ENCODE measurements around the gene SLC5A2. TPM values are rescaled to one million over a fixed set of nuclear protein-coding genes. Genes with fewer than 3 reads are reported as not detected.
A peak's percentile ranks its signal among the peaks of the same experiment; 100 is the strongest.
"Not testable (repeated sequence)": the region's sequence is repeated elsewhere in the genome, so short reads cannot be mapped to it uniquely, and the experiment has no call there.

The SLC5A2 gene
- total RNA-seq, 1 donor from 2014 or later: not detected

- H3K27me3 Mint-ChIP-seq (ENCODE audit: unreplicated experiment): peaks cover 19% of the 10 kb centered on the region
- H3K4me3 Mint-ChIP-seq (ENCODE audit: unreplicated experiment): no peak overlapping the region
- no peak for DNase-seq
- H3K36me3 Mint-ChIP-seq (ENCODE audit: unreplicated experiment): no peaks in the 10 kb centered on the region
- H3K9me3 Mint-ChIP-seq (ENCODE audit: unreplicated experiment): peaks cover 5% of the 10 kb centered on the region
- H3K27ac Mint-ChIP-seq (ENCODE audit: unreplicated experiment): no peak overlapping the region
- TF ChIP-seq CTCF (IDR thresholded peaks at IDR 0.05; ENCODE audit: partially characterized antibody, unreplicated experiment): no peak
- no peaks in the 10 kb centered on the region for H3K4me1 Mint-ChIP-seq (ENCODE audit: low read depth, unreplicated experiment)
Measured at GRCh38 chr16:31532896-31533295, 50.0 kb downstream of the SLC5A2 start.

- no peak overlapping the region for H3K4me3 Mint-ChIP-seq (ENCODE audit: unreplicated experiment)
- H3K36me3 Mint-ChIP-seq (ENCODE audit: unreplicated experiment): peaks cover 9% of the 10 kb centered on the region
- peaks cover 5% of the 10 kb centered on the region for H3K9me3 Mint-ChIP-seq (ENCODE audit: unreplicated experiment)
- no peak for DNase-seq
- H3K4me1 Mint-ChIP-seq (ENCODE audit: low read depth, unreplicated experiment): no peaks in the 10 kb centered on the region
- no peak for TF ChIP-seq CTCF (IDR thresholded peaks at IDR 0.05; ENCODE audit: partially characterized antibody, unreplicated experiment)
- no peak overlapping the region for H3K27ac Mint-ChIP-seq (ENCODE audit: unreplicated experiment)
- H3K27me3 Mint-ChIP-seq (ENCODE audit: unreplicated experiment): peaks cover 10% of the 10 kb centered on the region
Measured at GRCh38 chr16:31535737-31536136, 52.8 kb downstream of the SLC5A2 start.

GRCh38 chr16:31536804-31537361 lies 54.0 kb downstream of the SLC5A2 start:
- no peaks in the 10 kb centered on the region for H3K4me1 Mint-ChIP-seq (ENCODE audit: low read depth, unreplicated experiment)
- peaks cover 5% of the 10 kb centered on the region for H3K9me3 Mint-ChIP-seq (ENCODE audit: unreplicated experiment)
- peak overlapping the region; percentile 74 for H3K4me3 Mint-ChIP-seq (ENCODE audit: unreplicated experiment)
- H3K27ac Mint-ChIP-seq (ENCODE audit: unreplicated experiment): no peak overlapping the region
- peaks cover 9% of the 10 kb centered on the region for H3K36me3 Mint-ChIP-seq (ENCODE audit: unreplicated experiment)
- no peak for TF ChIP-seq CTCF (IDR thresholded peaks at IDR 0.05; ENCODE audit: partially characterized antibody, unreplicated experiment)
- peaks cover 10% of the 10 kb centered on the region for H3K27me3 Mint-ChIP-seq (ENCODE audit: unreplicated experiment)
- DNase-seq: no peak

GRCh38 chr16:31537362-31538242 lies 54.7 kb downstream of the SLC5A2 start:
- peaks cover 9% of the 10 kb centered on the region for H3K36me3 Mint-ChIP-seq (ENCODE audit: unreplicated experiment)
- peaks cover 5% of the 10 kb centered on the region for H3K9me3 Mint-ChIP-seq (ENCODE audit: unreplicated experiment)
- no peak overlapping the region for H3K27ac Mint-ChIP-seq (ENCODE audit: unreplicated experiment)
- TF ChIP-seq CTCF (IDR thresholded peaks at IDR 0.05; ENCODE audit: partially characterized antibody, unreplicated experiment): no peak
- peak; percentile 25 for DNase-seq
- peaks cover 10% of the 10 kb centered on the region for H3K27me3 Mint-ChIP-seq (ENCODE audit: unreplicated experiment)
- H3K4me3 Mint-ChIP-seq (ENCODE audit: unreplicated experiment): peak overlapping the region; percentile 65
- no peaks in the 10 kb centered on the region for H3K4me1 Mint-ChIP-seq (ENCODE audit: low read depth, unreplicated experiment)

- not testable (repeated sequence) for H3K4me1 Mint-ChIP-seq (ENCODE audit: low read depth, unreplicated experiment); H3K9me3 Mint-ChIP-seq (ENCODE audit: unreplicated experiment); H3K27ac Mint-ChIP-seq (ENCODE audit: unreplicated experiment); H3K27me3 Mint-ChIP-seq (ENCODE audit: unreplicated experiment); H3K36me3 Mint-ChIP-seq (ENCODE audit: unreplicated experiment); H3K4me3 Mint-ChIP-seq (ENCODE audit: unreplicated experiment); DNase-seq
Measured at GRCh38 chr16:31538243-31538598, 55.3 kb downstream of the SLC5A2 start.

GRCh38 chr16:31539762-31540161 lies 56.8 kb downstream of the SLC5A2 start:
- H3K27me3 Mint-ChIP-seq (ENCODE audit: unreplicated experiment); H3K4me3 Mint-ChIP-seq (ENCODE audit: unreplicated experiment); H3K9me3 Mint-ChIP-seq (ENCODE audit: unreplicated experiment); H3K27ac Mint-ChIP-seq (ENCODE audit: unreplicated experiment); DNase-seq; H3K4me1 Mint-ChIP-seq (ENCODE audit: low read depth, unreplicated experiment): not testable (repeated sequence)
- H3K36me3 Mint-ChIP-seq (ENCODE audit: unreplicated experiment): peaks cover 12% of the 10 kb centered on the region
